GM12878 (cell line): Measurements from ENCODE around the gene PRDM12. TPM values are rescaled to one million over a fixed set of nuclear protein-coding genes. Genes with fewer than 3 reads are reported as not detected.
A peak's percentile ranks its signal among the peaks of the same experiment; 100 is the strongest.

ENCODE experiments used
- ATAC-seq: fragments of 200-7000 bp; cut with Tn5 transposase; 3 replicates; pipeline ENCODE4 v1.9.1; 2020; ENCODE audit warnings: mild to moderate bottlenecking, moderate library complexity
- BruUV-seq: library from RNA; stranded (reverse); fragments of 400-500 nt; replicated peaks from 2 replicates; lab custom pipeline; 2021; lab: Mats Ljungman, UMichigan
- CTCF ChIA-PET: fragments of 300-600 bp; sonication (Branson Sonifier 250); formaldehyde crosslinking; extraction: SDS; loops from one replicate; lab custom pipeline; 2021; ENCODE audit warnings: inconsistent platforms; lab: Yijun Ruan, JAX
- POLR2A ChIA-PET: fragments of 350-600 bp; formaldehyde crosslinking; extraction: SDS; loops from one replicate; lab custom pipeline; 2021; ENCODE audit warnings: inconsistent platforms; lab: Charles Lee
- RAD21 ChIA-PET: fragments of 300-600 bp; sonication (Branson Sonifier 250); formaldehyde crosslinking; loops from one replicate; lab custom pipeline; 2023; ENCODE audit warnings: antibody characterized with exemption; ENCODE audit not compliant: unreplicated experiment; lab: Charles Lee
- SMC1A ChIA-PET: fragments of 300-600 bp; sonication (Branson Sonifier 250); formaldehyde crosslinking; loops from one replicate; lab custom pipeline; 2023; ENCODE audit not compliant: unreplicated experiment, uncharacterized antibody; lab: Charles Lee
- DNase-seq: peaks from one replicate; pipeline ENCODE4 v3.0.0-alpha.2; 2011; ENCODE audit warnings: low read depth, low spot score
- FAIRE-seq: peaks from 3 replicates; lab custom pipeline; 2011; peaks lifted over from hg19 to GRCh38; lab: Jason Lieb, UNC
- H2AFZ ChIP-seq: 2 replicates; pipeline ENCODE4 v1.6.0; 2011; ENCODE audit warnings: low read depth, low read length, control low read depth; ENCODE audit not compliant: control insufficient read depth
- H3K27ac ChIP-seq: 2 replicates; pipeline ENCODE4 v1.5.1; 2011; ENCODE audit warnings: control low read depth; ENCODE audit not compliant: control insufficient read depth, insufficient read depth
- H3K27me3 ChIP-seq, 2 experiments: replicated peaks in 1 of 2; 2 replicates each; pipeline versions ENCODE4 v1.6.0 to v1.6.1; 2011; ENCODE audit warnings: low read length in 1 of 2; ENCODE audit not compliant: control insufficient read depth in 2 of 2, insufficient read depth in 2 of 2
- H3K36me3 ChIP-seq, 2 experiments: 2 replicates each; pipeline ENCODE4 v1.5.1; 2011; ENCODE audit warnings: low read length in 1 of 2; ENCODE audit not compliant: control insufficient read depth in 2 of 2, insufficient read depth in 2 of 2
- H3K4me1 ChIP-seq: 2 replicates; pipeline ENCODE4 v1.6.1; 2011; ENCODE audit warnings: mild to moderate bottlenecking, low read length, moderate library complexity, mixed read lengths; ENCODE audit not compliant: control insufficient read depth, insufficient read depth
- H3K4me2 ChIP-seq: 2 replicates; pipeline ENCODE4 v1.6.0; 2011; ENCODE audit warnings: control low read depth; ENCODE audit not compliant: control insufficient read depth, insufficient read depth
- H3K4me3 ChIP-seq: fragments of 200-600 bp; sonication (generic); 2 replicates; pipeline ENCODE4 v1.5.1; 2016
- H3K79me2 ChIP-seq: 2 replicates; pipeline ENCODE4 v1.6.0; 2011; ENCODE audit warnings: low read length; ENCODE audit not compliant: control insufficient read depth, insufficient read depth
- H3K9ac ChIP-seq: 2 replicates; pipeline ENCODE4 v1.8.0; 2011; ENCODE audit warnings: low read length, control low read depth, mixed read lengths; ENCODE audit not compliant: control insufficient read depth, insufficient read depth
- H3K9me3 ChIP-seq: replicated peaks from 3 replicates; pipeline ENCODE4 v1.5.1; 2011; ENCODE audit warnings: mild to moderate bottlenecking, low read length; ENCODE audit not compliant: control insufficient read depth, insufficient read depth
- H4K20me1 ChIP-seq: 2 replicates; pipeline ENCODE4 v1.6.0; 2011; ENCODE audit not compliant: control insufficient read depth, insufficient read depth
- CHD2 ChIP-seq: IDR thresholded peaks from 2 replicates; pipeline ENCODE4 v1.6.1; 2011; ENCODE audit warnings: low read depth, low read length, improper control_type of control experiment, borderline replicate concordance
- JUND ChIP-seq: IDR thresholded peaks from 2 replicates; pipeline ENCODE4 v1.6.1; 2012; ENCODE audit warnings: low read depth, mild to moderate bottlenecking, low read length, improper control_type of control experiment, moderate library complexity
- NR2C1 ChIP-seq: fragments of 450-650 bp; IDR thresholded peaks from 2 replicates; pipeline ENCODE4 v1.6.1; 2017; ENCODE audit warnings: antibody characterized with exemption, mild to moderate bottlenecking, moderate library complexity
- POLR2AphosphoS5 ChIP-seq: IDR thresholded peaks from 2 replicates; pipeline ENCODE4 v1.6.1; 2011; ENCODE audit warnings: mild to moderate bottlenecking, low read length, inconsistent platforms
- REST ChIP-seq: IDR thresholded peaks from 2 replicates; pipeline ENCODE4 v1.6.1; 2012; ENCODE audit warnings: mild to moderate bottlenecking, low read depth, low read length
- SMAD1 ChIP-seq: fragments of 450-650 bp; IDR thresholded peaks from 2 replicates; pipeline ENCODE4 v1.6.1; 2018; ENCODE audit warnings: mild to moderate bottlenecking, low read depth; ENCODE audit not compliant: partially characterized antibody
- SRF ChIP-seq, 2 experiments: IDR thresholded peaks; 2 replicates each; pipeline ENCODE4 v1.6.1; 2011; ENCODE audit warnings: low read depth in 2 of 2, low read length in 2 of 2, mild to moderate bottlenecking in 1 of 2, moderate library complexity in 1 of 2
- ZNF384 ChIP-seq: IDR thresholded peaks from 2 replicates; pipeline ENCODE4 v1.6.1; 2012; ENCODE audit warnings: low read depth, mild to moderate bottlenecking, low read length, improper control_type of control experiment, borderline replicate concordance
- WGBS: methylation state at CpG from one replicate; pipeline ENCODE4 v1.1.6; 2016; ENCODE audit warnings: low lambda C conversion rate; ENCODE audit not compliant: insufficient replicate concordance, insufficient coverage; ENCODE audit errors: missing lambda C conversion rate; 5-methylcytosine and 5-hydroxymethylcytosine counted together
- in situ Hi-C: fragments of 300-500 bp; cut with MboI; formaldehyde crosslinking; loops from 9 replicates; pipeline ENCODE4 v1.14.3; 2018; ENCODE audit warnings: mixed read lengths
- intact Hi-C: fragments of 100-400 bp; cut with micrococcal nuclease; formaldehyde crosslinking; loops from one replicate; pipeline ENCODE4 v1.14.2; 2022; ENCODE audit not compliant: unreplicated experiment
- polyA plus RNA-seq, 11 experiments: library from polyadenylated mRNA; depleted of rRNA in 4 of 11; unstranded in 6 of 11; stranded (reverse) in 5 of 11; fragments of >200 nt; fragmentation: Nextera tagmentation in 4 of 11; fragmentation: Illumina TruSeq in 1 of 11; extraction: Ambion mirVana in 4 of 11; extraction: Trizol in 1 of 11; gene quantifications; 1 replicate in 1 of 11; 2 replicates in 10 of 11; pipeline versions ENCODE4 v1.2.1 to v1.2.3, GENCODE V29; 2011 to 2016; ENCODE audit warnings: inconsistent platforms in 2 of 11, missing spikeins in 2 of 11, low read depth in 1 of 11
- total RNA-seq, 4 experiments: library from RNA; depleted of rRNA in 3 of 4; stranded (reverse); fragments of >200 nt in 3 of 4; fragmentation: Illumina TruSeq in 1 of 4; extraction: Trizol in 1 of 4; gene quantifications; 2 replicates each; pipeline versions ENCODE4 v1.2.1 to v1.2.3, GENCODE V29; 2013 to 2021

Gene PRDM12
- total and polyA plus RNA-seq, 10 of the 15 experiments (the other 5 are each of a cell fraction or from before 2014, with no cell fraction given) = not detected

GRCh38 chr9:130707225-130707976, 43.0 kb downstream of the PRDM12 start (continued):
- TF ChIP-seq REST (no peak), CHD2 (no peak), ZNF384 (peak; percentile 93)

- Histone ChIP-seq H3K4me3 (no peak overlapping the region), H3K27me3 (no peaks in the 10 kb centered on the region), H3K27ac (no peak overlapping the region), H4K20me1 (no peaks in the 10 kb centered on the region), H3K9ac (no peak overlapping the region), H3K4me2 (no peak overlapping the region), H3K4me1 (no peaks in the 10 kb centered on the region), H2AFZ (no peak overlapping the region), H3K36me3 (0 out of 4 replicates have a peak, but pooled peaks cover 0 to 5% of the 10 kb centered on the region in 2 experiments), H3K79me2 (peaks cover 27% of the 10 kb centered on the region), H3K9me3 (no peaks in the 10 kb centered on the region)
- DNase-seq (no peak), FAIRE-seq (no peak), ATAC-seq (no peak)
- POLR2A ChIA-PET = interaction anchor here (0.6 to 0.7 kb wide), 2 partner anchors 8 to 10 kb away, joined by 6 to 8 read pairs; no protein-coding TSS in a partner anchor
- CTCF ChIA-PET = interaction anchor here (0.8 to 13.5 kb wide), 5 partner anchors 9 to 332 kb away, joined by 3 to 267 read pairs (median 9); no protein-coding TSS in a partner anchor
- RAD21 ChIA-PET = interaction anchor here (1.5 kb wide), 1 partner anchor 151 kb away, joined by 4 read pairs; no protein-coding TSS in a partner anchor
- TF ChIP-seq JUND = no peak
- TF ChIP-seq SRF (IDR thresholded peaks at IDR 0.05; ENCODE audit: low read depth in 2 of 2, low read length in 2 of 2) = no peak
- TF ChIP-seq POLR2AphosphoS5 = no peak
- no peak for TF ChIP-seq NR2C1
- TF ChIP-seq SMAD1 = no peak
- intact Hi-C loops = loop anchor here (5.0 to 10.0 kb wide), 2 partner anchors 124 to 286 kb away; partner anchors contain the start of gene ABL1
- 95% methylated on average over 8 of the region's 8 CpGs for WGBS
- SMC1A ChIA-PET = interaction anchor here (0.9 to 2.1 kb wide), 4 partner anchors 9 to 154 kb away, joined by 3 to 6 read pairs (median 4); no protein-coding TSS in a partner anchor
- in situ Hi-C loops = no loop called here
- BruUV-seq = no TSS peak
These were observed 46.5 kb downstream of the PRDM12 start for GRCh38 chr9:130710822-130711352.
